GM19455 (cell line): ENCODE measurements around the gene CHAC1.

ENCODE experiments used
- ATAC-seq: cut with Tn5 transposase; IDR thresholded peaks from one replicate; pipeline ENCODE4 v1.9.1; 2021; ENCODE audit not compliant: unreplicated experiment

CHAC1 gene

DNA sequence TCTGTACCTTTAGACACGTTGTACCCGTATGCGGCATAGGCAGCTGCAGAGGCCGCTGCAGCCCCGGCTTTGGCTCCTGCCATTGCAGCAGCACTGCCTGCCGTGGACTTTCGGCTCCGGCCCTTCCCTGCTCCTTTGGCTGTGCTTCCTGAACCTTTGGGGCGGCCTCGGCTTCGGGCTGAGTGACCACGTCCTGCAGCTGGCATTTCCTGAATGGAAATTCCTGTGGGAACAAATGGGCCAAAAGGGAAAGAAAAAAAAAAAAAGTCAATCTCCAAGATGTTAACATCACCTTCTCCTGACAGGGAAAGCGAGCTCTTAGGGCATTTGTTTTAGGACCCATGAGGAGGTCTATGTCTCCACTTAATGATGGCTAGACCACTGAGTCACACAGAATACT is 29.6 kb downstream of the CHAC1 start:
- no peak for ATAC-seq

DNA sequence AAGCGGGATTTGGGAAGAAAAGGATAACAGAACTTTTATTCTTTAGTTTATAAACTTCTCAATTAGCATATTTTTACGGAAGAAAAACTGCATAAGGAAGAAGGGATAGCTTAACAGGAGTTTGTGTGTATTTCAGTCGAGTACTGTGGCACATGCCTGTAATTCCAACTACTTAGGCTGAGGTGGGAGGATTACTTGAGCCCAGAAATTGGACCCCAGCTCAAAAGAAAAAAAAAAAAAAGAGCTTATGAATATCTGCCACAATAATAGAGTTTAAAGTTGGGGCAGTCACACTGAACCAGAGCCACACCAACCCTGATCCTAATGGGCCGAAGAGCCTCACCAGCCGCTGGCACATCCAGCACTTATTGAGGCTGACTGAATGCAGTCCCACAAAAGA is 31.1 kb downstream of the CHAC1 start:
- ATAC-seq = no peak

DNA sequence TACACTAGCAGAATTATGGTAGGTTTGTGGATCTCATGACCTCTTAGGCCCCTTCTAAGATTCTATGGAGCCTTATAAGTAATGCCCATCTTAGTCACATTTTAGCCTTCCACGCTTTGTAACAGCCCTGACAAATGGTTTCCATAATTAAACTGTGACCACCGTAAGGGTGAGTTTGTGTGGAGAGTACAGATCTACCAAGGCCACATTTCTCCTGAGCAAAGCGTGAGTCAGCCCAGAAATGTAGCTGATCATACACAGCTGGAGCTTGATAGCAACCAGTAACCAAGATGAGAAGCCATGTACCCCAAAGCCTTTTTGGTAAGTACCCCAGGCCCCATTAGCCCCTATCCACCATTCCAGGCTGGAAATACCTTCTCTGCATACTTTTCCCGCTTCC is 31.7 kb downstream of the CHAC1 start:
- ATAC-seq = no peak

DNA sequence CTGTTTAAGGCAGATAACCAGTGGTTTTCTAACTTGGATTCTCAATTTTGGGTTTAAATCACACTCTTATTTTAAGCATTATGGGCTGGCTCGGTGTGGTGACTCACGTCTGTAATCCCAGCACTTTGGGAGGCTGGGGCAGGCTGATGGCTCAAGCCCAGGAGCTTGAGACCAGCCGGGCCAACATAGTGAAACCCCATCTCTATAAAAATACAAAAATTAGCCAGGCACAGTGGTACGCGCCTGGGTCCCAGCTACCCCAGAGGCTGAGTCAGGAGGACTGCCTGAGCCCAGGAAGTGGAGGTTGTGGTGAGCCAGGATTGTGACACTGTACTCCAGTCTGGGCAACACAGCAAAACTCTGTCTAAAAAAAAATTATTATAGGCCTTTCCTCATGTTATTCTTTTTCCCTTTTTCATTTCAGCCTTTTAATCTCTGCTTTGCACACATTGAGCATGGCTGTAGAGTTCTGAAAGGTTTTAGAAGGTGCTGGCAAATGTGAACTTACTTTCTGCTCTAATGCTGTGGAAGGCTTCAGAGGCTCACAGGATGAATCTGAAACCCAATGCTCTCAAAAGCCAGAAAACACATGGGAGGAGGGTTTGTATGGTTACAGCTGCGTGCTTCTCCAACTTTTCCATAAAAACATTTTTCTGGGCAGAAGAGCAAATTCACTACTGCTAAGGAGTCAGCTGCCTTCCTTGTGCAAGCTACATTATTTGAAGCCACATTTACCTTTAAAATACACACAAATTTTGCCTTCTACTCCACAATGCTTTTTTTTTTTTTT is 32.5 kb downstream of the CHAC1 start:
- ATAC-seq = no peak

DNA sequence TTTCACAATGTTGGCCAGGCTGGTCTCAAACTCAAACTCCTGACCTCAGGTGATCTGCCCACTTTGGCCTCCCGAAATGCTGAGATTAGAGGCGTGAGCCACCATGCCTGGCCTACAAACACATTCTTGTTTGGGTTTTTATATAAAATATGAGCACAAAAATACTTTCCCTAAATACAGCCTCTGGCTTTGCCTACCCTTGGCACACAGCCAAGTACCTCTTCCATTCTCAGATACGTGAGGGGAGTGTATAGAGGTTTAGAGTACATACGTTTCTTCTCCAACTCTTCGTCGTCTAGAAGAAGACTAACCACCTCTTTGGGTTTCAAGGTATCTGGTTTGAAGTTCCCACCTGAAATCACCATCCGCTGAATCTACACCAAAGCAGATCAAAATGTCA is 33.5 kb downstream of the CHAC1 start:
- no peak for ATAC-seq

DNA sequence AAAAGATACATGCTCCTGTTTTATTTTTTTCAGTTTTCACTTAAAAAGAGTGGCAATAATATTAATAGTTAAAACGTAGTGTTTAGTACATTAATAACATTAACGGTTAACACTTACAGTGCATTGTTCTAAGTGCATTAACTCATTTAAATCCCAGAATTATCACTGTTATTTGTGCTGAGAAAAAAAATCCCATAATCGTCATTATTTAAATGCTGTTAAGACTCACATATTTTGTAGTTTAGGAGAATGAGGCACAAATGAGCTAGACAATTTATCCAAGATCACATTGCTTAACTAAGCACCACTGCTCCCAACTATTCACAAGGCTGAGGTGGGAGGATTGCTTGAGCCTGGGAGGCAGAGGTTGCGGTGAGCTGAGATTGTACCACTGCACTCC is 34.9 kb downstream of the CHAC1 start:
- ATAC-seq = no peak

DNA sequence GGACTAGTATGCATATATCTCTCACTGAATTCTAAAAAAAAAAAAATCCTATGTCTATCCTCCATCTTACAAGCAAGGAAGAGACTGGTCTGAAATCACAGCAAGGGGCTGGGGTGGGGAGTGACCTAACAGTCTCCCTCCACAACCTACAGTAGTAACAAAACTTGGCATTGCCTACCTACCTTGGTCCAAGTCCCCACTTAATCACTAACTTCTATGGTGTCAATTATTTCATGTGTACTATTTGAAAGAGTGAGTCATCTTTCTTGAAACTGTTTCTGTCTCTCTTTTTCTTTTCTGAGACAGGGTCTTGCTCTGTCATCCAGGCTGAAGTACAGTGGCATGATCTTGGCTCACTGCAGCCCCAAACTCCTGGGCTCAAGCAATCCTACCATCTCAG is 36.8 kb downstream of the CHAC1 start:
- no peak for ATAC-seq

DNA sequence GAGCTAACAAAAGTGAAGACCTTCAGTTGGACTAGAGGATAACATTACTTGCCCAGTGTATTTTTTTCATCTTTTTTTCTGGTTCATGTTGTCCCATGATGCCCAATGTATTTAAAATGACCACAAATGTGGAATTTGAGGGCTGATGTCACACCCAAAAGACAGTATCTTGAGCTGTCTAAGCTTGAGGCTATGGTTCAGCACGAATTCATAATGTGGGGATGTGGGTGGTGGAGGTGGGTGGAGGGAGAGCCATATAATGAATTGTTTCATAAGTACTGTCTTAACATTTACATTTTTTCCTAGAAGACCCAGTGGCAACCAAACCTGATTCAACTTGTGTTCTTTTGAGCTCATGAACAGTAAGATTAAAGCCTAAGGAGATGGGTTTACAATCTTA is 37.5 kb downstream of the CHAC1 start:
- ATAC-seq = no peak

DNA sequence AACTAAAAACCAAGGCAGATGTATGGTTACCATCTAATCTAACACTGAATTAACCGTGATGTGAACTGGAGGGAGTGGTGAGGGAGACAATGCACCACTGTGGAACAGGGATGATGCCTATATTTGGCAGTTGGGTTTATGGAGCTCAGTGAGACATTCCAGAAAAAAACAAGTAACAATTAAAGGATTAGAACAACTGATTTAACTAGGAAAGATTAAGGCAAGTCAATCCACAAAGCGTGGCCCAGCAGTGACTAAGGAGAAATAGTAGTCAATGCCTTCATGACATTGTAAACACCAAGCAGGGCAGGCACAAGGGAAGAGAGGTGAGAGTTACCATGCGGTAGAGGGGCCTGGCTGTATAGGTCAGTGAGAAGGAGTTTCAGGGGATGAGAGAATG is 38.1 kb downstream of the CHAC1 start:
- ATAC-seq = no peak

DNA sequence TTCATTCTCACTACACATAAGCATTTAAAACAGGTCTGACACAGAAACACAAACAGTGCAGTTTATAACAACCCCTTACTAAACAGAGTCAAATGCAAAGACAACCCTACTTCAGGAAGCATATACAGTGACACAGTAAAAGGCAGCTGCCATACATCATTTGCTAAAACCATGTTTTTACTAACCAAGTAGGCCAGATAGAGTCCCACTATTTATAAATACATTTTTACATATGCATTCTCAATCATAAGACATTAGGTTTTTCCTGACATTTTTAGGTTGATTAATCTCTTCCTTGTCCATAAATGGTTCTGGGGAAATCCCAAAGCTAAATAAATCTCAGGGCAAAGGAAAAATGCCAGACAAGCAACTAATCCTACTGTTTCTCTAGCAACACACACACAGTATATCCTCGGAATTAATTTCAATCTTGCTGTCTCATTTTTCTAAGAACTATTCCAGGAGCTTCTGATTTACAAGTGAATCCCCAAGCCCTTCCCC is 39.0 kb downstream of the CHAC1 start:
- ATAC-seq = no peak

DNA sequence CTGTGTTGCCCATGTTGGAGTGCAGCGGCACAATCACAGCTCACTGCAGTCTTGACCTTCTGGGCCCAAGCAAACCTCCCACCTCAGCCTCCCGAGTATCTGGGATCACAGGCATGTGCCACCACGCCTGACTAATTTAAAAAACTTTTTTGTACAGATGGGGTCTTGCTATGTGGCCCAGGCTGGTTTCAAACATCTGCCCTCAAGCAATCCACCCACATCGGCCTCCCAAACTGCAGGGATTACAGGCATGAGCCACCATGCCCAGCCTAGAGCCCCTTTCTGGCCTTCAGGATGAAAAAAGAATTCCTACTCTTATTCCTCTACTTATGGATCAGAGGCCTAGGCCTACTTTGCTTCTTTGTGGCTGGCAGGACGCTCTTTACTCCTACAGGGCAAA is 39.6 kb downstream of the CHAC1 start:
- ATAC-seq = no peak

DNA sequence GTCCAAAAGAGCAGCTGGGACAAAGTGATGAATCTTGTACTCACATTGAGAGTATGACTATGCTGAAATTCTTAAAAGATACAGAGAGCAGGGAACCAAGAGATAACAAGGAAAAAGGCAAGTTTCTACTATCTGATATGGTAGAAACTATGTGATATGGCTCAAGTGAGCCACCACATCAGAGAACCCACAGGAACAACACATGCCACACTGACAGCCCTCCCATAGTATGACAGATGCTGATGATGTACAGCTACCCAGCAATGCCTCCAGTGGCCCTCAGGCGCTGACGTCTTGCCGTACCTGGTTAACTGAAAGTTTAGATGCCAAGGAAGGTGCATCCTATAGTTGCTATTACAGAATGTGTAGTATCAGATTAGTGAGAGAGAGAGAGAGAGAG is 42.4 kb downstream of the CHAC1 start:
- ATAC-seq = no peak

DNA sequence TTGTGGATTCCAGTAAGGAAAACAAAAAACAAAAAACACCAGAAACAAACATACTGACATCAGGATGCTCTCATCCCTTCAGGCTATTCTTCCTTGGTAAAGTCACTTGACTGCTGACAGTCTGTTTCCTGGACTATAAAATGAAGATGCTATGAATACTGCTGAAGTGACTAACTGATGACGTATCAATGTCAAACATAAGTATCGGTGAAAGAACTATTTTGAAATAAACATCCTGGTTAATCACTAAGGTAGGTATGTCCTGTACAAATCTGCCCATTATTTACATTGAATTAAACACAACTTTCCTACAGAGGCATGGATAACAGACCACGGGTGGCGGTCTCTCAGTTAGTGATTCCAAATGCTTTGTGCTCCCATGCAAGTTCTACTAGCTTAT is 45.9 kb downstream of the CHAC1 start:
- ATAC-seq = no peak

DNA sequence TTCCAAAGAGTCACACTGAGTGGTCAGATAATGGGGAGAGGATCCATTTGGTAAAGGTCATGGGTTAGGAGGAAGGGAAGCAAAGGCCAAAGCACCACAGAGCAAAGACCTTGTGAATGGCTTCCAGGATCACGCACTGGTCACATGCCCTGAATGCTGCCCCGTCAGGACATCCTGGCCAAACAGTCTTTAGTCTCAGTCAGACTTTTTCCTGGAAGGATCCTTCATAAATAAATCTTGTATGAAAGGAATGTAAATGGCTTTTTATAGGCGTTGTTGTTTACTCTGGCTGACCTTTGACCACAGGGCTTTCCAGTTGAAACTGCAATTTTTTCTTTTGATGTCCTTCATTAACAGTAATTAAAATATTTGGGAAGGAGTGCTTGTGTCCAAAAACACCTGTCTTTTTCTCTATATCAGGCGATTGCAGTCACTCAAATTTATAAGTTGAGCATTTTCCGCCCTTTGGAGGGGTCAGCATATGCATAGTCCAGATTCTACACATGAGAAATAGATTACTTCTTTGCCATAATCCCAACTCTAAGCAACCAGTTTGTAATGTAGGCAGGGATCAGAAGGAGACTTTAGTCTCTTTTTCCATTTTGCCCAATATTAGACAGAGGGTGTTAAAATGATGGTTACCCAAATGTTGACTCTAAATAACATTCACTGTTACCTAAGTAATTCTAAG is 48.4 kb downstream of the CHAC1 start:
- ATAC-seq = no peak

DNA sequence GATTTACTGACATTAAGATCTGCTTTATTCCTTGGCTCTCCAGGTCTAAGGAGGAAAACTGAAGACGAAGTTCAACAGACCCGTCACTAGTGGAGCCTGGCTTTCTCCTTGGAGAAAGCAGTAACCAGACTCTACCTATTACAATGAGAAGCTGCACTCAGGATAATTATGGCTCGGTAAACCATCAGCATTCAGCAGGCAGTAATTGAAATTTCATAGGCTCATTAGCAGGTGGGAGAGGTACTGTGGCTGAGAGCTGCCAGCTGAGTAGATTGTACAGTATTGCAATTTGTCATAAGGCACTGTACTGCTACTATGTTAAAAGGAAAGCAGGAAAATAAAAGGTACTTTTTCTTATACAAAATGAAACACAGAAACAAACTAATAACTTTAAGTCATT is 51.2 kb downstream of the CHAC1 start:
- no peak for ATAC-seq
